HepG2 (cell line): ENCODE results near the gene MTHFD1L. TPM values are rescaled to one million over a fixed set of nuclear protein-coding genes. Genes with fewer than 3 reads are reported as not detected.

Experiments
- ATF7 ChIP-seq, 2 experiments: fragments of 450-650 bp in 1 of 2; sonication (generic) in 1 of 2; formaldehyde crosslinking in 1 of 2; IDR thresholded peaks; 2 replicates each; pipeline versions ENCODE4 v1.4.0 to v1.6.1; 2016 to 2020; ENCODE audit warnings: antibody characterized with exemption in 1 of 2, mild to moderate bottlenecking in 1 of 2, missing genetic modification reagents in 1 of 2
- CEBPG ChIP-seq: IDR thresholded peaks from 2 replicates; pipeline ENCODE4 v1.6.1; 2016
- CSRNP1 ChIP-seq: sonication (generic); formaldehyde crosslinking; IDR thresholded peaks from 2 replicates; pipeline ENCODE4 v1.8.1; 2023; ENCODE audit warnings: mild to moderate bottlenecking, missing genetic modification reagents
- ELF3 ChIP-seq: IDR thresholded peaks from 2 replicates; pipeline ENCODE4 v1.6.1; 2016; ENCODE audit warnings: missing genetic modification reagents, missing compliant biosample characterization
- FOSL2 ChIP-seq: sonication (generic); formaldehyde crosslinking; IDR thresholded peaks from 2 replicates; pipeline ENCODE4 v1.4.0; 2020; ENCODE audit warnings: missing genetic modification reagents
- GABPB1 ChIP-seq: IDR thresholded peaks from 2 replicates; pipeline ENCODE4 v1.6.1; 2016; ENCODE audit warnings: mild to moderate bottlenecking, missing genetic modification reagents, moderate library complexity, missing compliant biosample characterization
- IRX3 ChIP-seq: sonication (generic); formaldehyde crosslinking; IDR thresholded peaks from 2 replicates; pipeline ENCODE4 v1.8.1; 2023; ENCODE audit warnings: mild to moderate bottlenecking, low read depth, missing genetic modification reagents, borderline replicate concordance
- MED1 ChIP-seq: sonication (generic); formaldehyde crosslinking; IDR thresholded peaks from 2 replicates; pipeline ENCODE4 v1.4.0; 2020; ENCODE audit warnings: missing genetic modification reagents
- PHF21A ChIP-seq: sonication (generic); formaldehyde crosslinking; IDR thresholded peaks from 2 replicates; pipeline ENCODE4 v1.5.0; 2020; ENCODE audit warnings: mild to moderate bottlenecking, missing genetic modification reagents
- SP2 ChIP-seq: sonication (generic); formaldehyde crosslinking; IDR thresholded peaks from 2 replicates; pipeline ENCODE4 v1.5.1; 2020; ENCODE audit warnings: mild to moderate bottlenecking, missing genetic modification reagents
- ZBTB43 ChIP-seq: sonication (generic); formaldehyde crosslinking; conservative IDR thresholded peaks from 2 replicates; pipeline ENCODE4 v1.4.0; 2020; ENCODE audit warnings: missing genetic modification reagents
- ZEB1 ChIP-seq: IDR thresholded peaks from 2 replicates; pipeline ENCODE4 v1.6.1; 2012; ENCODE audit warnings: mild to moderate bottlenecking, low read depth, inconsistent platforms; ENCODE audit not compliant: insufficient replicate concordance
- ZNF142 ChIP-seq: sonication (generic); formaldehyde crosslinking; IDR thresholded peaks from 2 replicates; pipeline ENCODE4 v1.4.0; 2020; ENCODE audit warnings: missing genetic modification reagents
- ZNF644 ChIP-seq: IDR thresholded peaks from 2 replicates; pipeline ENCODE4 v1.6.1; 2016; ENCODE audit warnings: low read depth
- ZNF772 ChIP-seq: sonication (generic); formaldehyde crosslinking; IDR thresholded peaks from 2 replicates; pipeline ENCODE4 v1.5.0; 2020; ENCODE audit warnings: mild to moderate bottlenecking, missing genetic modification reagents
- polyA plus RNA-seq, 8 experiments: library from polyadenylated mRNA; depleted of rRNA in 3 of 8; stranded (reverse) in 7 of 8; unstranded in 1 of 8; fragments of >200 nt; fragmentation: Illumina TruSeq in 4 of 8; extraction: Trizol in 4 of 8; gene quantifications; 2 replicates each; pipeline versions ENCODE4 v1.2.1 to v1.2.3, GENCODE V29; 2011 to 2016; ENCODE audit warnings: low read depth in 4 of 8, missing spikeins in 1 of 8, mixed read lengths in 1 of 8; ENCODE audit not compliant: insufficient read depth in 1 of 8
- total RNA-seq, 5 experiments: library from RNA; depleted of rRNA; stranded (reverse); fragments of >200 nt; fragmentation: Illumina TruSeq; extraction: Trizol; gene quantifications; 2 replicates each; pipeline ENCODE4 v1.2.3, GENCODE V29; 2016; ENCODE audit warnings: low read depth in 1 of 5
- TF ChIP-seq, protein P1 (sequence below): sonication (generic); formaldehyde crosslinking; IDR thresholded peaks from 2 replicates; pipeline ENCODE4 v1.9.0; 2022; ENCODE audit warnings: missing genetic modification reagents, mild to moderate bottlenecking, borderline replicate concordance
- TF ChIP-seq, protein P2 (sequence below): sonication (generic); formaldehyde crosslinking; IDR thresholded peaks from 2 replicates; pipeline ENCODE4 v1.4.0; 2020; ENCODE audit warnings: missing genetic modification reagents

MTHFD1L gene
- total and polyA plus RNA-seq, 2 of the 13 experiments (the other 11 are each of a cell fraction or from before 2014, with no cell fraction given), result 24.0 to 39.6 TPM

DNA sequence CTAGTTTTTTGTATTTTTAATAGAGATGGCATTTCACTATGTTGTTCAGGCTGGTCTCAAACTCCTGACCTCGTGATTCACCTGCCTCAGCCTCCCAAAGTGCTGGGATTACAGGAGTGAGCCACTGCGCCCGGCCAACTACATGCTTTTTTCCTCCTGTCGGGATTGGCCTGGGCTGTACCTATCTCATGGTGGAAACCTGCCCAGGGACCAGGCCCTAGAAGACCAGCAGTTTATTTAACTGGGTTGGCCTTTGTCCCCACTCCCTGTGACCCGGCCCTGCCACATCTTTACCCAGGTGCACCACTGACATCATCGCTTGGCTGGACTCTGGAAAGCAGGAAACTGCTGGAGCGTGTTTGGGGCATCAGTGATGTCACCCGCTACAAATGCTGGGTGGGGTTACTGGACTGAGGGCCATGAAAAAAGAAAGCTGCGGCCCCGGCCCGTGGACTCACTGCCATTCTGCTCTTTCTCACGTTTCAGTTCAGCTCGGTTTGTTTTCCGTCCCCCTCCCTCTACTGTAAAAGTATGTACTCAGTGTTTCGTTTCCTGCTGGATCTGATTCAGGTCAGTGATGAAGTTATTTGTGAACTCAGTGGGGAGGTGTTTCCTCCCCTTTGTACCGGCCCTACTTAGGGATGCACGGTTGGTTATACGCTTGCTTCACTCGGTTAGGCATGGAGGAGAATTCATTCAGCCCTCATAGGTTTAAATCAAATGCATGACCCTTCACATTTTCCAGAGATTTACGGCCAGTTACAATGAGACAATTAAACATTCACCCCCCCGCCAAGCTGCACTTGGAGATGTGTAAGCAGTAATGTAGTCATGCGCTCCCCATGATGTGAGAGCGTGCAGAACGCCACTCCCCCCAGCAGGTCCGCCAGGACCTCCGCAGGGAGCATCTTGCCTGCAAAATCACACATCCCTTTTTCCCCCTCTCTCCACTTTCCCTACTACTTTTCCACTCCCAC lies 179.3 kb downstream of the MTHFD1L start (continued):
- no peak for TF ChIP-seq ZNF142 (CRISPR knock-in tag)
- peak; percentile 91 for TF ChIP-seq PHF21A (CRISPR knock-in tag)
- no peak for TF ChIP-seq ATF7 (IDR thresholded peaks at IDR 0.05)
- TF ChIP-seq ATF7 (CRISPR knock-in tag; IDR thresholded peaks at IDR 0.05), result peak; percentile 98
- TF ChIP-seq ELF3 (CRISPR knock-in tag), result peak; percentile 94
- TF ChIP-seq, protein P1, sequence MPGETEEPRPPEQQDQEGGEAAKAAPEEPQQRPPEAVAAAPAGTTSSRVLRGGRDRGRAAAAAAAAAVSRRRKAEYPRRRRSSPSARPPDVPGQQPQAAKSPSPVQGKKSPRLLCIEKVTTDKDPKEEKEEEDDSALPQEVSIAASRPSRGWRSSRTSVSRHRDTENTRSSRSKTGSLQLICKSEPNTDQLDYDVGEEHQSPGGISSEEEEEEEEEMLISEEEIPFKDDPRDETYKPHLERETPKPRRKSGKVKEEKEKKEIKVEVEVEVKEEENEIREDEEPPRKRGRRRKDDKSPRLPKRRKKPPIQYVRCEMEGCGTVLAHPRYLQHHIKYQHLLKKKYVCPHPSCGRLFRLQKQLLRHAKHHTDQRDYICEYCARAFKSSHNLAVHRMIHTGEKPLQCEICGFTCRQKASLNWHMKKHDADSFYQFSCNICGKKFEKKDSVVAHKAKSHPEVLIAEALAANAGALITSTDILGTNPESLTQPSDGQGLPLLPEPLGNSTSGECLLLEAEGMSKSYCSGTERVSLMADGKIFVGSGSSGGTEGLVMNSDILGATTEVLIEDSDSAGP (CRISPR knock-in tag), result peak; percentile 36; the same call in 1 of the 2 replicates
- TF ChIP-seq GABPB1 (CRISPR knock-in tag), result peak; percentile 48
- TF ChIP-seq MED1 (CRISPR knock-in tag), result peak; percentile 96
- peak; percentile 17 for TF ChIP-seq CEBPG (CRISPR knock-in tag)
- peak; percentile 53 for TF ChIP-seq ZEB1
- no peak for TF ChIP-seq IRX3 (CRISPR knock-in tag)
- peak; percentile 54; the same call in 1 of the 2 replicates for TF ChIP-seq ZNF644 (CRISPR knock-in tag)
- TF ChIP-seq ZBTB43 (CRISPR knock-in tag), result no peak
- TF ChIP-seq ZNF772 (CRISPR knock-in tag), result 0 out of 2 replicates have a peak, but pooled peaks have one; percentile 20
- TF ChIP-seq SP2 (CRISPR knock-in tag), result 0 out of 2 replicates have a peak, but pooled peaks have one; percentile 30
- peak; percentile 78 for TF ChIP-seq FOSL2
- no peak for TF ChIP-seq CSRNP1 (CRISPR knock-in tag)
- TF ChIP-seq, protein P2, sequence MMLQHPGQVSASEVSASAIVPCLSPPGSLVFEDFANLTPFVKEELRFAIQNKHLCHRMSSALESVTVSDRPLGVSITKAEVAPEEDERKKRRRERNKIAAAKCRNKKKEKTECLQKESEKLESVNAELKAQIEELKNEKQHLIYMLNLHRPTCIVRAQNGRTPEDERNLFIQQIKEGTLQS (CRISPR knock-in tag), result peak; percentile 77; the same call in 1 of the 2 replicates
